AG04450 (cell line): ENCODE data around the gene PPA1. TPM values are rescaled to one million over a fixed set of nuclear protein-coding genes. Genes with fewer than 3 reads are reported as not detected.
"Not testable (repeated sequence)": the region's sequence is repeated elsewhere in the genome, so short reads cannot be mapped to it uniquely, and the experiment has no call there.

ENCODE experiments used
- CTCF ChIA-PET: fragments of 300-600, 350-600 bp; formaldehyde crosslinking; extraction: SDS; loops from one replicate; lab custom pipeline; 2022; ENCODE audit warnings: antibody characterized with exemption, inconsistent platforms; lab: Charles Lee
- POLR2A ChIA-PET: fragments of 350-600 bp; formaldehyde crosslinking; extraction: SDS; loops from one replicate; lab custom pipeline; 2021; ENCODE audit warnings: antibody characterized with exemption, inconsistent platforms; lab: Yijun Ruan, JAX
- DNase-seq: peaks from one replicate; pipeline ENCODE4 v3.0.0-alpha.2; 2011; ENCODE audit warnings: low read depth, low spot score
- H3K27ac ChIP-seq: one replicate; pipeline ENCODE4 v1.5.1; 2012; ENCODE audit warnings: low read depth, low read length, control low read depth
- H3K27me3 ChIP-seq: one replicate; pipeline ENCODE4 v1.6.0; 2012; ENCODE audit warnings: low read length; ENCODE audit not compliant: control insufficient read depth, insufficient read depth
- H3K4me3 ChIP-seq: 2 replicates; pipeline ENCODE4 v1.5.1; 2011; ENCODE audit warnings: mild to moderate bottlenecking, low read depth, low read length, control low read depth
- H3K9me3 ChIP-seq: 2 replicates; pipeline ENCODE4 v1.5.1; 2012; ENCODE audit warnings: low read length; ENCODE audit not compliant: control insufficient read depth, insufficient read depth
- CTCF ChIP-seq: IDR thresholded peaks from 2 replicates; pipeline ENCODE4 v1.5.1; 2011; ENCODE audit warnings: low read depth, low read length, control low read depth, inconsistent platforms
- polyA plus RNA-seq: library from polyadenylated mRNA; depleted of rRNA; stranded (reverse); fragments of >200 nt; gene quantifications from 2 replicates; pipeline ENCODE4 v1.2.3, GENCODE V29; 2011

The PPA1 gene
- polyA plus RNA-seq, 1 experiment, result 227 TPM

GRCh38 chr10:70228491-70228890 lies 4.7 kb downstream of the PPA1 start:
- no peak for TF ChIP-seq CTCF
- ChIA-PET POLR2A (no interaction called here), CTCF (interaction anchor here (5.1 kb wide), 1 partner anchor 136 kb away, joined by 46 read pairs; no protein-coding TSS in a partner anchor)
- Histone ChIP-seq H3K27ac (no peak overlapping the region), H3K27me3 (no peaks in the 10 kb centered on the region), H3K9me3 (no peaks in the 10 kb centered on the region; the same call in 1 of the 2 replicates), H3K4me3 (no peak overlapping the region)
- no peak for DNase-seq

- ChIA-PET CTCF (interaction anchor here (5.1 kb wide), 1 partner anchor 137 kb away, joined by 46 read pairs; no protein-coding TSS in a partner anchor), POLR2A (interaction anchor here (0.6 to 0.8 kb wide), 2 partner anchors 60 to 137 kb away, joined by 3 to 8 read pairs; no protein-coding TSS in a partner anchor)
- no peaks in the 10 kb centered on the region; the same call in 1 of the 2 replicates for H3K9me3 ChIP-seq
- no peaks in the 10 kb centered on the region for H3K27me3 ChIP-seq
- no peak overlapping the region for H3K27ac ChIP-seq
- TF ChIP-seq CTCF, result no peak
- H3K4me3 ChIP-seq, result no peak overlapping the region
- no peak for DNase-seq
Observed at GRCh38 chr10:70227548-70228320, 5.5 kb downstream of the PPA1 start.

GRCh38 chr10:70223728-70224127 lies 9.5 kb downstream of the PPA1 start:
- no peaks in the 10 kb centered on the region for H3K9me3 ChIP-seq
- TF ChIP-seq CTCF, result no peak
- ChIA-PET POLR2A (no interaction called here), CTCF (interaction anchor here (0.9 to 5.8 kb wide), 6 partner anchors 8 to 238 kb away, joined by 3 to 300 read pairs (median 4); partner anchors contain the start of gene TYSND1)
- no peak overlapping the region for H3K4me3 ChIP-seq
- H3K27me3 ChIP-seq, result no peaks in the 10 kb centered on the region
- no peak overlapping the region for H3K27ac ChIP-seq
- DNase-seq, result no peak

- H3K9me3 ChIP-seq, DNase-seq, POLR2A ChIA-PET, H3K27ac ChIP-seq, H3K4me3 ChIP-seq, H3K27me3 ChIP-seq: not testable (repeated sequence)
- CTCF ChIA-PET, result interaction anchor here (0.6 to 5.8 kb wide), 11 partner anchors 9 to 238 kb away, joined by 3 to 300 read pairs (median 4); partner anchors contain the start of gene TYSND1
Observed at GRCh38 chr10:70222811-70223447, 10.3 kb downstream of the PPA1 start.

GRCh38 chr10:70222340-70222794 lies 10.9 kb downstream of the PPA1 start:
- no peak for DNase-seq
- H3K27me3 ChIP-seq, result no peaks in the 10 kb centered on the region

More at GRCh38 chr10:70222340-70222794, 10.9 kb downstream of the PPA1 start:
- Histone ChIP-seq H3K9me3 (no peaks in the 10 kb centered on the region), H3K4me3 (no peak overlapping the region), H3K27ac (no peak overlapping the region)
- ChIA-PET POLR2A (interaction anchor here (1.2 to 1.5 kb wide), 2 partner anchors 52 to 142 kb away, joined by 3 to 10 read pairs; partner anchors contain the start of gene SAR1A), CTCF (interaction anchor here (0.7 to 5.8 kb wide), 27 partner anchors 10 to 255 kb away, joined by 3 to 300 read pairs (median 5); partner anchors contain the start of genes EIF4EBP2 and TYSND1)
- no peak for TF ChIP-seq CTCF
